Neuronal stem cell (in vitro differentiated cells): Measurements from ENCODE around the gene UBR3.

Experiments used
- DNase-seq: peaks from one replicate; pipeline ENCODE4 v3.0.0-alpha.2; 2013; ENCODE audit warnings: low spot score
- H2AFZ ChIP-seq: one replicate; pipeline ENCODE4 v1.6.1; 2013; ENCODE audit warnings: mild to moderate bottlenecking, low read length, inconsistent platforms
- H2AK5ac ChIP-seq: 2 replicates; pipeline ENCODE4 v1.6.1; 2013; ENCODE audit warnings: low read depth, mild to moderate bottlenecking, inconsistent platforms, low read length, moderate library complexity, mixed read lengths
- H2BK120ac ChIP-seq: 2 replicates; pipeline ENCODE4 v1.6.1; 2013; ENCODE audit warnings: low read depth, mild to moderate bottlenecking, inconsistent platforms, low read length, moderate library complexity, mixed read lengths
- H2BK12ac ChIP-seq: one replicate; pipeline ENCODE4 v1.6.1; 2013; ENCODE audit warnings: low read length, inconsistent platforms
- H2BK15ac ChIP-seq: 2 replicates; pipeline ENCODE4 v1.6.1; 2013; ENCODE audit warnings: mild to moderate bottlenecking, low read length, inconsistent platforms, mixed read lengths
- H2BK5ac ChIP-seq: one replicate; pipeline ENCODE4 v1.6.1; 2013; ENCODE audit warnings: inconsistent platforms, mild to moderate bottlenecking, low read length, moderate library complexity
- H3K14ac ChIP-seq: one replicate; pipeline ENCODE4 v1.6.1; 2013; ENCODE audit warnings: low read length, inconsistent platforms
- H3K18ac ChIP-seq: 2 replicates; pipeline ENCODE4 v1.6.1; 2013; ENCODE audit warnings: low read length, inconsistent platforms
- H3K23ac ChIP-seq: 2 replicates; pipeline ENCODE4 v1.6.1; 2013; ENCODE audit warnings: low read depth, mild to moderate bottlenecking, mixed read lengths, low read length, inconsistent platforms; ENCODE audit not compliant: poor library complexity
- H3K27ac ChIP-seq: replicated peaks from 3 replicates; pipeline ENCODE4 v1.5.1; 2013; ENCODE audit warnings: low read length, inconsistent platforms
- H3K27me3 ChIP-seq, 3 experiments: 2 replicates each; pipeline ENCODE4 v1.6.1; 2013; ENCODE audit warnings: low read length in 3 of 3, mild to moderate bottlenecking in 2 of 3, inconsistent platforms in 1 of 3, low read depth in 1 of 3, mixed read lengths in 1 of 3, moderate library complexity in 1 of 3; ENCODE audit not compliant: control insufficient read depth in 3 of 3, insufficient read depth in 3 of 3
- H3K36me3 ChIP-seq, 2 donors: replicated peaks in 1 of 2; 2 replicates each; pipeline ENCODE4 v1.6.1; 2013; ENCODE audit warnings: low read length in 2 of 2; ENCODE audit not compliant: control insufficient read depth in 2 of 2, insufficient read depth in 2 of 2
- H3K4ac ChIP-seq: 2 replicates; pipeline ENCODE4 v1.6.1; 2013; ENCODE audit warnings: inconsistent platforms, mild to moderate bottlenecking, low read length, moderate library complexity
- H3K4me1 ChIP-seq, 2 donors: 1 replicate in 1 of 2; 2 replicates in 1 of 2; pipeline ENCODE4 v1.6.1; 2013; ENCODE audit warnings: low read length in 2 of 2, low read depth in 1 of 2; ENCODE audit not compliant: control insufficient read depth in 2 of 2, insufficient read depth in 1 of 2
- H3K4me2 ChIP-seq: one replicate; pipeline ENCODE4 v1.6.1; 2013; ENCODE audit warnings: mild to moderate bottlenecking, low read length, inconsistent platforms; ENCODE audit not compliant: insufficient read depth, poor library complexity, severe bottlenecking
- H3K4me3 ChIP-seq, 2 donors: 2 replicates each; pipeline ENCODE4 v1.5.1; 2013; ENCODE audit warnings: low read length in 2 of 2, mild to moderate bottlenecking in 2 of 2, inconsistent platforms in 1 of 2, moderate library complexity in 1 of 2
- H3K79me1 ChIP-seq: one replicate; pipeline ENCODE4 v1.6.1; 2013; ENCODE audit warnings: low read depth, mild to moderate bottlenecking, inconsistent platforms, low read length, moderate library complexity
- H3K9ac ChIP-seq: one replicate; pipeline ENCODE4 v1.6.1; 2013; ENCODE audit warnings: mild to moderate bottlenecking, low read depth, low read length, inconsistent platforms; ENCODE audit not compliant: poor library complexity
- H3K9me3 ChIP-seq, 2 donors: replicated peaks in 1 of 2; 2 replicates each; pipeline versions ENCODE3 to v1.6.1; 2013; ENCODE audit warnings: low read length in 2 of 2, mild to moderate bottlenecking in 2 of 2, inconsistent platforms in 1 of 2, low read depth in 1 of 2, mixed read lengths in 1 of 2, moderate library complexity in 1 of 2; ENCODE audit not compliant: control insufficient read depth in 2 of 2, insufficient read depth in 1 of 2
- H4K8ac ChIP-seq: one replicate; pipeline ENCODE4 v1.6.1; 2013; ENCODE audit warnings: low read depth, mild to moderate bottlenecking, inconsistent platforms, low read length, moderate library complexity
- H4K91ac ChIP-seq: one replicate; pipeline ENCODE4 v1.6.1; 2013; ENCODE audit warnings: low read length, low read depth, mild to moderate bottlenecking, inconsistent platforms; ENCODE audit not compliant: poor library complexity
- WGBS, 2 donors: extraction: QIAGEN DNeasy Blood & Tissue Kit; methylation state at CpG; one replicate each; pipeline ENCODE4 v1.1.7; 2013; ENCODE audit warnings: missing lambda C conversion rate in 2 of 2, mixed read lengths in 1 of 2; ENCODE audit not compliant: insufficient read length in 2 of 2, insufficient replicate concordance in 1 of 2; ENCODE audit errors: extremely low coverage in 2 of 2; 5-methylcytosine and 5-hydroxymethylcytosine counted together

UBR3 gene

DNA sequence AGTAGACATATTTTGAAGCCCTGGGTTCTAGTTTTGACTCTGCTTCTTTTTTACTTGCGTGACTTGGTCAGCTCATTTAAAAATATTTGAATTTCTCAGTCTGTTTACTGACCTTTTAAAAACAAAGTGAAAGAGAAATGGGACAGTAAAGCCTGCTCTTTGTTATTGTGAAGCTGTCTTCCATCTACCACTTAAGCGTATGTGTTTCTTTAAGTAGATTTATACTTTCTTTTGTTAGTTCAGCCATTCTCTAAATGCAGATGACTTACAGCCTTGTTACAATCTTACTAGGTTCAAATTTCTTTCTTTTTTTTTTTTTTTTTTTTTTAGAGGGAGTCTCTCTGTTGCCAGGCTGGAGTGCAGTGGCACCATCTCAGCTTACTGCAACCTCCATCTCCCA is 79.5 kb downstream of the UBR3 start:
- H3K27ac ChIP-seq = no peak overlapping the region
- H3K4ac ChIP-seq = no peak overlapping the region
- H4K8ac ChIP-seq = no peak overlapping the region
- no peaks in the 10 kb centered on the region for H3K27me3 ChIP-seq
- H2BK120ac ChIP-seq = no peak overlapping the region
- H3K18ac ChIP-seq = no peak overlapping the region
- H2AK5ac ChIP-seq = no peak overlapping the region
- no peak for DNase-seq
- H4K91ac ChIP-seq = no peak overlapping the region
- H3K4me2 ChIP-seq = no peak overlapping the region
- H3K23ac ChIP-seq = no peak overlapping the region
- no peak overlapping the region for H2AFZ ChIP-seq
- H3K79me1 ChIP-seq = no peaks in the 10 kb centered on the region
- H3K9me3 ChIP-seq = no peaks in the 10 kb centered on the region
- no peak overlapping the region for H2BK15ac ChIP-seq
- no CpG with 5 or more reads among the region's 2 CpGs for WGBS, 2 donors
- H3K36me3 ChIP-seq = peaks cover 0 to 17% of the 10 kb centered on the region in 2 donors
- H3K14ac ChIP-seq = no peak overlapping the region
- H2BK12ac ChIP-seq = no peak overlapping the region
- no peak overlapping the region for H3K4me3 ChIP-seq
- H3K9ac ChIP-seq = no peak overlapping the region
- no peak overlapping the region for H2BK5ac ChIP-seq
- H3K4me1 ChIP-seq = no peaks in the 10 kb centered on the region

DNA sequence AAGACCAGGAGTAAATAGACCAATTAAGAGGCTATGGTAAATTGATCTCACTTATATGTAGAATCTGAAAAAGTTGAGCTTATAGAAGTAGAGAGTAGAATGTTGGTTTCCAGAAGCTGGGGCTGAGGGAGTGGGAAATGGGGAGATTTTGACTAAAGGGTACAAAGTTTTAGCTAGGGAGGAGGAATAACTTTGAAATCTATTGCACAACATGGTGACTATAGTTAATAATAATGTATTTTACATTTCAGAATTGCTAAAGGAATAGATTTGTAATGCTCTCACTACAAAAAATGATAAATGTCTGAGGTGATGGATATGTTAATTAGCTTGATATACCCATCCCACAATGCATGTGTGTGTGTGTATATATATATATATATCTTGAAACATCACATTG is 82.1 kb downstream of the UBR3 start:
- H3K9me3 ChIP-seq = no peaks in the 10 kb centered on the region
- H2AFZ ChIP-seq = no peak overlapping the region
- H3K36me3 ChIP-seq = peaks cover 0 to 19% of the 10 kb centered on the region in 2 donors
- H3K4me2 ChIP-seq = no peak overlapping the region
- no peak for DNase-seq
- no peak overlapping the region for H3K4me3 ChIP-seq
- H3K79me1 ChIP-seq = no peaks in the 10 kb centered on the region
- no peak overlapping the region for H3K14ac ChIP-seq
- H2BK120ac ChIP-seq = no peak overlapping the region
- no peak overlapping the region for H2BK5ac ChIP-seq
- H3K23ac ChIP-seq = no peak overlapping the region
- H3K27ac ChIP-seq = no peak overlapping the region
- no peak overlapping the region for H3K4ac ChIP-seq
- H2BK12ac ChIP-seq = no peak overlapping the region
- H4K91ac ChIP-seq = no peak overlapping the region
- no peak overlapping the region for H3K18ac ChIP-seq
- no peak overlapping the region for H4K8ac ChIP-seq
- H2BK15ac ChIP-seq = no peak overlapping the region
- no peak overlapping the region for H2AK5ac ChIP-seq
- no peaks in the 10 kb centered on the region for H3K27me3 ChIP-seq
- H3K4me1 ChIP-seq = no peaks in the 10 kb centered on the region
- no peak overlapping the region for H3K9ac ChIP-seq

DNA sequence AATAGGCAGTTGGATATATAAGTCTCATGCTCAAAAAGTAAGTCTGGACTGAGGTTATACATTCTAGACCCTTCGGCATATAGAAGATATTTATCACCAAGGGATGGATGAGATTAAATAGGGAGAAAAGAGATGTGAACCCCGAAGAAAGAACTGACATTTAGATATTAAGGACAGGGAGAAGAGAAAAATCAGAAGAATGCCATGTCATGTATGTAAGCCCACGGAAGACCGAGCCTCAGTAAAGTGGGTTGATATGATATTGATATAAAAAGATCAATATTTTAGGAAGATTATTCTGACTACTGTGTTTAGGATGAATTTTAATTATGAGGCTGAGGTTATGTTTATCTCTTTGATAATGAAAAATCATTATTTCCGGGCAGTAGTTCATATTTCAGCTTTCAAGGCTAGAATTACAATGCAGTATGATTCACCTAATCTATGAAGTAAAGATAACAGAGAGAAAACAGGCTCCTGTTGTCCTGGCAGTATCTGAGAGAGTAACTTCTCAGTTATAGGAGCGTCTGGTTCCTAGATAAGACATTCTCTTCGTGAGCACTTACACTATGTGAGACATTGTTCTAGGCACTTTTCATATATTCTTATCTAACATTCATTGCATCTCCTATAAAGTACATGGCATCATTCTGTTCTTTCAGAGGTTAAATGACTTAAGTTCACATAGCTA is 83.0 kb downstream of the UBR3 start:
- Histone ChIP-seq H3K27me3 (no peaks in the 10 kb centered on the region), H2BK5ac (no peak overlapping the region), H3K9me3 (no peaks in the 10 kb centered on the region), H3K9ac (no peak overlapping the region), H3K27ac (no peak overlapping the region), H4K91ac (no peak overlapping the region), H3K36me3 (peaks cover 0 to 23% of the 10 kb centered on the region in 2 donors), H2AFZ (no peak overlapping the region), H3K79me1 (no peaks in the 10 kb centered on the region), H3K14ac (no peak overlapping the region), H2BK120ac (no peak overlapping the region), H2AK5ac (no peak overlapping the region), H3K23ac (no peak overlapping the region), H3K4me2 (no peak overlapping the region), H2BK12ac (no peak overlapping the region), H3K4ac (no peak overlapping the region), H4K8ac (no peak overlapping the region), H2BK15ac (no peak overlapping the region), H3K18ac (no peak overlapping the region), H3K4me1 (no peaks in the 10 kb centered on the region), H3K4me3 (no peak overlapping the region)
- DNase-seq = no peak
- no CpG with 5 or more reads among the region's 7 CpGs for WGBS, 2 donors

DNA sequence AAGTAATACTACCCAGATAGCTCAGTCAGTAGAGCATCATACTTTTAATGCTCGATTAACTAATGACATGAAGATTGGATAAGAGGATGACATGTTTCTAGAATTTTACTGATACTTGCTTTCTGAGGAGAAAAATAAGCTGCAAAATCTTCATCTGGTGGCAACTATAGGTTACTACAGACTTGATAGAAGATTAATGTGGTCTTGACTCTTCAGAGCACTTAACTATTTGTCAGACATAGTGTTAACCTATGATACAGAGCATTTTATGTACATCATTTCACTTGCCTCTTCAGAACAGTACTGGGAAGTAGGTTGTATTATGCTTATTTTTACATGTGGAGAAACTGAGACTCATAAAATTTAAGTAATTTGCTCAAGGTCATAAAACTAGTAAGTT is 83.9 kb downstream of the UBR3 start:
- Histone ChIP-seq H2AK5ac (no peak overlapping the region), H3K14ac (no peak overlapping the region), H3K23ac (no peak overlapping the region), H2AFZ (no peak overlapping the region), H2BK120ac (no peak overlapping the region), H4K8ac (no peak overlapping the region), H3K27ac (no peak overlapping the region), H3K4me2 (no peak overlapping the region), H3K9ac (no peak overlapping the region), H2BK12ac (no peak overlapping the region), H3K18ac (no peak overlapping the region), H2BK5ac (no peak overlapping the region), H2BK15ac (no peak overlapping the region), H4K91ac (no peak overlapping the region), H3K4me3 (no peak overlapping the region), H3K9me3 (no peaks in the 10 kb centered on the region), H3K4me1 (no peaks in the 10 kb centered on the region), H3K36me3 (peaks cover 0 to 26% of the 10 kb centered on the region in 2 donors), H3K79me1 (no peaks in the 10 kb centered on the region), H3K4ac (no peak overlapping the region), H3K27me3 (no peaks in the 10 kb centered on the region)
- WGBS, 2 donors = no CpG with 5 or more reads among the region's 1 CpG
- DNase-seq = no peak
